CD14-positive monocyte (primary cell): ENCODE results near the gene IGF1R. TPM values are rescaled to one million over a fixed set of nuclear protein-coding genes. Genes with fewer than 3 reads are reported as not detected.

Source experiments
- DNase-seq, 3 donors: peaks; one replicate each; pipeline ENCODE4 v3.0.0-alpha.2; 2011 to 2022
- H2AFZ ChIP-seq: 2 replicates; pipeline ENCODE4 v1.6.0; 2012; ENCODE audit warnings: mild to moderate bottlenecking, low read depth, low read length, inconsistent platforms; ENCODE audit not compliant: insufficient read depth, poor library complexity, severe bottlenecking
- H3K27ac ChIP-seq, 2 donors: 1 replicate in 1 of 2; 2 replicates in 1 of 2; pipeline ENCODE4 v1.5.1; 2012 to 2013; ENCODE audit warnings: low read length in 2 of 2, control low read depth in 1 of 2, inconsistent platforms in 1 of 2, low read depth in 1 of 2, mild to moderate bottlenecking in 1 of 2
- H3K27me3 ChIP-seq, 2 donors: one replicate each; pipeline versions ENCODE4 v1.6.0 to v1.6.1; 2011 to 2013; ENCODE audit warnings: low read length in 2 of 2; ENCODE audit not compliant: control insufficient read depth in 2 of 2, insufficient read depth in 2 of 2
- H3K36me3 ChIP-seq, 2 donors: replicated peaks in 1 of 2; 1 replicate in 1 of 2; 2 replicates in 1 of 2; pipeline versions ENCODE4 v1.5.1 to v1.6.1; 2012 to 2013; ENCODE audit warnings: low read length in 2 of 2, control low read depth in 1 of 2, inconsistent platforms in 1 of 2, mild to moderate bottlenecking in 1 of 2; ENCODE audit not compliant: insufficient read depth in 2 of 2, control insufficient read depth in 1 of 2
- H3K4me1 ChIP-seq, 2 donors: 1 replicate in 1 of 2; 2 replicates in 1 of 2; pipeline versions ENCODE4 v1.5.1 to v1.6.1; 2012 to 2013; ENCODE audit warnings: low read length in 2 of 2, control low read depth in 1 of 2, inconsistent platforms in 1 of 2, mild to moderate bottlenecking in 1 of 2, moderate library complexity in 1 of 2; ENCODE audit not compliant: insufficient read depth in 2 of 2, control insufficient read depth in 1 of 2
- H3K4me2 ChIP-seq: replicated peaks from 2 replicates; pipeline ENCODE3; 2012; ENCODE audit warnings: low read length, moderate library complexity, mild to moderate bottlenecking; ENCODE audit not compliant: poor library complexity, severe bottlenecking; ENCODE audit errors: extremely low read depth
- H3K4me3 ChIP-seq, 3 experiments: fragments of 200-600 bp in 1 of 3; sonication (generic) in 1 of 3; replicated peaks in 1 of 3; 1 replicate in 2 of 3; 2 replicates in 1 of 3; pipeline ENCODE4 v1.5.1; 2011 to 2013; ENCODE audit warnings: low read length in 3 of 3, mild to moderate bottlenecking in 3 of 3, control low read depth in 2 of 3, low read depth in 2 of 3, inconsistent platforms in 1 of 3, moderate library complexity in 1 of 3
- H3K79me2 ChIP-seq: 2 replicates; pipeline ENCODE4 v1.6.0; 2012; ENCODE audit warnings: mild to moderate bottlenecking, control low read depth, inconsistent platforms, low read length, moderate library complexity; ENCODE audit not compliant: insufficient read depth
- H3K9ac ChIP-seq: 2 replicates; pipeline ENCODE4 v1.6.0; 2017; ENCODE audit warnings: low read length, mild to moderate bottlenecking; ENCODE audit not compliant: insufficient read depth, poor library complexity, severe bottlenecking
- H3K9me3 ChIP-seq, 2 donors: replicated peaks in 1 of 2; 1 replicate in 1 of 2; 2 replicates in 1 of 2; pipeline versions ENCODE4 v1.5.1 to v1.6.1; 2012 to 2013; ENCODE audit warnings: low read length in 2 of 2, control low read depth in 1 of 2; ENCODE audit not compliant: control insufficient read depth in 1 of 2, insufficient read depth in 1 of 2
- H4K20me1 ChIP-seq: 2 replicates; pipeline ENCODE4 v1.6.0; 2012; ENCODE audit warnings: mild to moderate bottlenecking, low read length, control low read depth, moderate library complexity; ENCODE audit not compliant: insufficient read depth
- H3K27ac Mint-ChIP-seq, 7 donors: one replicate each; pipeline ENCODE4 v1.8.0; 2020; ENCODE audit warnings: mild to moderate bottlenecking in 7 of 7, mixed read lengths in 7 of 7, moderate library complexity in 6 of 7, inconsistent platforms in 2 of 7
- H3K27me3 Mint-ChIP-seq, 3 donors: one replicate each; pipeline ENCODE4 v1.8.0; 2021 to 2022; ENCODE audit warnings: low read depth in 3 of 3, mild to moderate bottlenecking in 3 of 3, mixed read lengths in 3 of 3, moderate library complexity in 3 of 3, inconsistent platforms in 1 of 3
- H3K36me3 Mint-ChIP-seq, 2 donors: one replicate each; pipeline ENCODE4 v1.8.0; 2020; ENCODE audit warnings: mixed read lengths in 2 of 2, inconsistent platforms in 1 of 2, mild to moderate bottlenecking in 1 of 2
- H3K4me1 Mint-ChIP-seq: one replicate; pipeline ENCODE4 v1.8.0; 2020; ENCODE audit warnings: mild to moderate bottlenecking, mixed read lengths
- H3K4me3 Mint-ChIP-seq, 2 donors: one replicate each; pipeline ENCODE4 v1.8.0; 2020; ENCODE audit warnings: mild to moderate bottlenecking in 2 of 2, mixed read lengths in 2 of 2, moderate library complexity in 1 of 2
- H3K9me3 Mint-ChIP-seq, 7 donors: one replicate each; pipeline ENCODE4 v1.8.0; 2020 to 2022; ENCODE audit warnings: mixed read lengths in 7 of 7, mild to moderate bottlenecking in 6 of 7, moderate library complexity in 6 of 7, inconsistent platforms in 2 of 7
- WGBS: methylation state at CpG from one replicate; pipeline ENCODE4 v1.1.5; 2013; ENCODE audit warnings: missing lambda C conversion rate; ENCODE audit not compliant: insufficient coverage; 5-methylcytosine and 5-hydroxymethylcytosine counted together
- intact Hi-C, 2 donors: fragments of 100-400 bp; cut with micrococcal nuclease; formaldehyde crosslinking; loops; one replicate each; pipeline versions ENCODE4 v1.15.0 to v1.15.1; 2023
- polyA plus RNA-seq, 3 donors: library from polyadenylated mRNA; depleted of rRNA in 1 of 3; unstranded in 2 of 3; stranded (reverse) in 1 of 3; fragments of 300-500 nt in 2 of 3; fragments of >200 nt in 1 of 3; fragmentation: Illumina TruSeq in 2 of 3; gene quantifications; 1 replicate in 2 of 3; 2 replicates in 1 of 3; pipeline ENCODE4 v1.2.3, GENCODE V29; 2012 to 2021
- small RNA-seq: library from RNA; depleted of rRNA; stranded (forward); fragments of <200 nt; gene quantifications from one replicate; pipeline ENCODE3, GENCODE V24; 2012; ENCODE audit warnings: low read depth; ENCODE audit not compliant: insufficient read length
- TF ChIP-seq, protein P1 (sequence below): fragments of 200-600 bp; IDR thresholded peaks from one replicate; pipeline ENCODE4 v1.8.0; 2022; ENCODE audit warnings: antibody characterized with exemption, mild to moderate bottlenecking

The IGF1R gene
- polyA plus RNA-seq, 3 donors = 0.35 to 4.9 (median 0.67) TPM

DNA sequence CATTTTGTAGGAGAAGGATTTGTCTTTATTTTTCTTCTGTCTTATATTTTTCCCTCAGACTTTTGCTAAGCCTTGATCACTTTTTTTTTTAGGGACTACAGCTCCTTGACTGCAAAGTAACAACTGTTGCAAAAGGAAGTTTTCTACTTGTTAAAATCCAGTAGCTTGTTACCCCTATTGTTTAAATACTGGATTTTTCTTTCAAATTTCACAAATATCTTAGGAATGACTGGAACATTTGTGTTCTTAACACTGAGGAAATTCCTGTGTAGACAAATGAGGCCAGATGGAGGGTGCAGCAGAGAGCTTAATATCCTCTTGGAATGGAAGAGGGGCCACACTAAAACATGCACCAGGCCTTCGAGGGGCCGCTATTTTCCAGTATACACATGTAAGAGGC lies 362.4 kb downstream of the IGF1R start:
- Histone ChIP-seq H3K4me3 (no peak overlapping the region), H4K20me1 (no peaks in the 10 kb centered on the region), H3K27me3 (peaks cover 4 to 14% of the 10 kb centered on the region in 2 donors), H3K4me1 (peaks cover 8 to 14% of the 10 kb centered on the region in 2 donors), H3K9ac (no peak overlapping the region), H3K9me3 (no peaks in the 10 kb centered on the region), H3K79me2 (no peaks in the 10 kb centered on the region), H2AFZ (no peak overlapping the region), H3K4me2 (no peak overlapping the region), H3K36me3 (no peaks in the 10 kb centered on the region), H3K27ac (no peak overlapping the region)
- Mint-ChIP-seq H3K9me3 (peaks cover 0 to 8% (median 3%) of the 10 kb centered on the region in 7 donors), H3K36me3 (peaks cover 0 to 2% of the 10 kb centered on the region in 2 donors), H3K27ac (no peak overlapping the region), H3K4me1 (peaks cover 13% of the 10 kb centered on the region), H3K4me3 (no peak overlapping the region), H3K27me3 (peaks cover 40 to 46% (median 42%) of the 10 kb centered on the region in 3 donors)
- intact Hi-C loops = no loop called here
- DNase-seq = no peak
- no CpG with 5 or more reads among the region's 2 CpGs for WGBS
- TF ChIP-seq, protein P1, sequence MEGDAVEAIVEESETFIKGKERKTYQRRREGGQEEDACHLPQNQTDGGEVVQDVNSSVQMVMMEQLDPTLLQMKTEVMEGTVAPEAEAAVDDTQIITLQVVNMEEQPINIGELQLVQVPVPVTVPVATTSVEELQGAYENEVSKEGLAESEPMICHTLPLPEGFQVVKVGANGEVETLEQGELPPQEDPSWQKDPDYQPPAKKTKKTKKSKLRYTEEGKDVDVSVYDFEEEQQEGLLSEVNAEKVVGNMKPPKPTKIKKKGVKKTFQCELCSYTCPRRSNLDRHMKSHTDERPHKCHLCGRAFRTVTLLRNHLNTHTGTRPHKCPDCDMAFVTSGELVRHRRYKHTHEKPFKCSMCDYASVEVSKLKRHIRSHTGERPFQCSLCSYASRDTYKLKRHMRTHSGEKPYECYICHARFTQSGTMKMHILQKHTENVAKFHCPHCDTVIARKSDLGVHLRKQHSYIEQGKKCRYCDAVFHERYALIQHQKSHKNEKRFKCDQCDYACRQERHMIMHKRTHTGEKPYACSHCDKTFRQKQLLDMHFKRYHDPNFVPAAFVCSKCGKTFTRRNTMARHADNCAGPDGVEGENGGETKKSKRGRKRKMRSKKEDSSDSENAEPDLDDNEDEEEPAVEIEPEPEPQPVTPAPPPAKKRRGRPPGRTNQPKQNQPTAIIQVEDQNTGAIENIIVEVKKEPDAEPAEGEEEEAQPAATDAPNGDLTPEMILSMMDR = no peak

Small RNA genes lying within 50 kb of the gene (small RNA-seq; reads per million reads assigned to genes)
- gene MIR4714 = not detected
